ENCODE results near the gene TRERF1.

GRCh38 chr6:42179261-42179944 lies 272.3 kb downstream of the TRERF1 start:
- TF ChIP-seq CTCF (IDR thresholded peaks at IDR 0.05) (no peak), POLR2A (IDR thresholded peaks at IDR 0.05) (no peak), POLR2AphosphoS5 (IDR thresholded peaks at IDR 0.05) (no peak)

Data from suprapubic skin (tissue), 4 donors.